ENCODE data around the gene LRCOL1. TPM values are rescaled to one million over a fixed set of nuclear protein-coding genes. Genes with fewer than 3 reads are reported as not detected.

Gene LRCOL1
- total RNA-seq, 2 donors from 2014 or later, result 0.47 TPM; not detected in 1

GRCh38 chr12:132570635-132571034, 39.7 kb downstream of the LRCOL1 start:
- Histone ChIP-seq H3K9ac (ENCODE audit: low read depth in 2 of 2, low read length in 2 of 2) (no peak overlapping the region), H3K27ac (no peak overlapping the region), H3K9me3 (no peaks in the 10 kb centered on the region), H3K27me3 (no peaks in the 10 kb centered on the region), H3K4me3 (no peak overlapping the region), H3K36me3 (no peaks in the 10 kb centered on the region), H3K4me1 (no peaks in the 10 kb centered on the region)
- no peak for TF ChIP-seq CTCF (IDR thresholded peaks at IDR 0.05)
- no peak for DNase-seq
- intact Hi-C loops (cut with DNase I), result no loop called here

GRCh38 chr12:132569856-132570480, 40.4 kb downstream of the LRCOL1 start:
- Histone ChIP-seq H3K27ac (no peak overlapping the region), H3K9me3 (no peaks in the 10 kb centered on the region), H3K9ac (ENCODE audit: low read depth in 2 of 2, low read length in 2 of 2) (no peak overlapping the region), H3K4me1 (no peaks in the 10 kb centered on the region), H3K4me3 (no peak overlapping the region), H3K36me3 (no peaks in the 10 kb centered on the region), H3K27me3 (no peaks in the 10 kb centered on the region)
- intact Hi-C loops (cut with DNase I), result no loop called here
- TF ChIP-seq CTCF (IDR thresholded peaks at IDR 0.05), result no peak
- no peak for DNase-seq

GRCh38 chr12:132568826-132569480, 41.4 kb downstream of the LRCOL1 start:
- intact Hi-C loops (cut with DNase I), result no loop called here
- no peaks in the 10 kb centered on the region for H3K27me3 ChIP-seq
- no peak overlapping the region for H3K9ac ChIP-seq (ENCODE audit: low read depth in 2 of 2, low read length in 2 of 2)
- no peaks in the 10 kb centered on the region for H3K9me3 ChIP-seq
- H3K27ac ChIP-seq, result no peak overlapping the region
- DNase-seq, result no peak
- H3K4me1 ChIP-seq, result no peaks in the 10 kb centered on the region
- no peak for TF ChIP-seq CTCF (IDR thresholded peaks at IDR 0.05)
- H3K36me3 ChIP-seq, result no peaks in the 10 kb centered on the region
- no peak overlapping the region for H3K4me3 ChIP-seq

- Histone ChIP-seq H3K4me1 (no peaks in the 10 kb centered on the region), H3K4me3 (no peak overlapping the region), H3K27ac (no peak overlapping the region), H3K9me3 (no peaks in the 10 kb centered on the region), H3K36me3 (no peaks in the 10 kb centered on the region), H3K27me3 (no peaks in the 10 kb centered on the region), H3K9ac (ENCODE audit: low read depth in 2 of 2, low read length in 2 of 2) (no peak overlapping the region)
- DNase-seq, result no peak
- TF ChIP-seq CTCF (IDR thresholded peaks at IDR 0.05), result no peak
- intact Hi-C loops (cut with DNase I), result no loop called here
Observed at GRCh38 chr12:132568301-132568700, 42.1 kb downstream of the LRCOL1 start.

- no peak overlapping the region for H3K9ac ChIP-seq (ENCODE audit: low read depth in 2 of 2, low read length in 2 of 2)
- DNase-seq, result no peak
Observed at GRCh38 chr12:132566516-132567131, 43.8 kb downstream of the LRCOL1 start.

More at GRCh38 chr12:132566516-132567131, 43.8 kb downstream of the LRCOL1 start:
- Histone ChIP-seq H3K27me3 (no peaks in the 10 kb centered on the region), H3K4me1 (peaks cover 3% of the 10 kb centered on the region), H3K36me3 (no peaks in the 10 kb centered on the region), H3K4me3 (no peak overlapping the region), H3K9me3 (no peaks in the 10 kb centered on the region), H3K27ac (no peak overlapping the region)
- intact Hi-C loops (cut with DNase I), result no loop called here
- TF ChIP-seq CTCF (IDR thresholded peaks at IDR 0.05), result no peak
